K562 (cell line): ENCODE results near the gene KLK10. TPM values are rescaled to one million over a fixed set of nuclear protein-coding genes. Genes with fewer than 3 reads are reported as not detected.

Experiments used
- ATAC-seq: fragments of 200-7000 bp; cut with Tn5 transposase; 3 replicates; pipeline ENCODE4 v1.9.1; 2020; ENCODE audit warnings: moderate library complexity
- BruUV-seq: library from RNA; stranded (reverse); fragments of 400-500 nt; replicated peaks from 2 replicates; lab custom pipeline; 2021; lab: Mats Ljungman, UMichigan
- CTCF ChIA-PET: fragments of 300-600 bp; formaldehyde crosslinking; extraction: SDS; loops from one replicate; lab custom pipeline; 2021; ENCODE audit warnings: low intra/inter-chr PET ratio; lab: Yijun Ruan, JAX
- POLR2A ChIA-PET: fragments of 300-600, 350-650 bp; sonication (Branson Sonifier 250); formaldehyde crosslinking; extraction: SDS; loops from one replicate; lab custom pipeline; 2021; ENCODE audit warnings: antibody characterized with exemption, inconsistent platforms; lab: Yijun Ruan, JAX
- DNase-seq, 4 experiments: peaks; one replicate each; pipeline versions ENCODE4 v3.0.0 to v3.0.0-alpha.2; 2011 to 2018; ENCODE audit warnings: low spot score in 3 of 4, mixed read lengths in 3 of 4; ENCODE audit errors: extremely low read depth in 1 of 4
- FAIRE-seq: peaks from 2 replicates; lab custom pipeline; 2011; peaks lifted over from hg19 to GRCh38; lab: Jason Lieb, UNC
- H2AFZ ChIP-seq: 2 replicates; pipeline ENCODE4 v1.6.0; 2011; ENCODE audit warnings: low read depth, low read length, control low read depth, inconsistent platforms
- H3K27ac ChIP-seq: fragments of 200-600 bp; 3 replicates; pipeline ENCODE4 v1.8.0; 2011; ENCODE audit warnings: low read depth, mild to moderate bottlenecking, control low read depth, inconsistent platforms, low read length, moderate library complexity, mixed read lengths; ENCODE audit errors: extremely low read depth
- H3K27me3 ChIP-seq, 2 experiments: fragments of 300-600 bp in 1 of 2; 2 replicates in 1 of 2; 3 replicates in 1 of 2; pipeline versions ENCODE4 v1.6.0 to v1.8.0; 2011; ENCODE audit warnings: inconsistent platforms in 2 of 2, low read length in 2 of 2, mild to moderate bottlenecking in 1 of 2, mixed read lengths in 1 of 2, moderate library complexity in 1 of 2; ENCODE audit not compliant: control insufficient read depth in 2 of 2, insufficient read depth in 2 of 2
- H3K36me3 ChIP-seq: fragments of 300-600 bp; 3 replicates; pipeline ENCODE4 v1.8.0; 2011; ENCODE audit warnings: mild to moderate bottlenecking, low read length, inconsistent platforms; ENCODE audit not compliant: control insufficient read depth, insufficient read depth
- H3K4me1 ChIP-seq, 2 experiments: fragments of 200-600 bp in 1 of 2; replicated peaks in 1 of 2; 2 replicates in 1 of 2; 3 replicates in 1 of 2; pipeline versions ENCODE4 v1.5.1 to v1.8.0; 2011; ENCODE audit warnings: inconsistent platforms in 2 of 2, low read length in 2 of 2, mild to moderate bottlenecking in 1 of 2, mixed read lengths in 1 of 2, moderate library complexity in 1 of 2; ENCODE audit not compliant: control insufficient read depth in 2 of 2, insufficient read depth in 2 of 2
- H3K4me2 ChIP-seq: 2 replicates; pipeline ENCODE4 v1.6.1; 2011; ENCODE audit warnings: low read length, control low read depth, inconsistent platforms, mixed read lengths; ENCODE audit not compliant: insufficient read depth
- H3K4me3 ChIP-seq: fragments of 200-600 bp; sonication (generic), shearing (Covaris generic); 2 replicates; pipeline ENCODE4 v1.5.1; 2016; ENCODE audit warnings: control low read depth, inconsistent platforms
- H3K79me2 ChIP-seq: fragments of 200-600 bp; 3 replicates; pipeline ENCODE4 v1.8.0; 2011; ENCODE audit warnings: low read length, inconsistent platforms; ENCODE audit not compliant: control insufficient read depth, insufficient read depth
- H3K9ac ChIP-seq, 2 experiments: 2 replicates each; pipeline versions ENCODE4 v1.6.0 to v1.6.1; 2011; ENCODE audit warnings: low read depth in 2 of 2, low read length in 2 of 2, control low read depth in 1 of 2, inconsistent platforms in 1 of 2, mild to moderate bottlenecking in 1 of 2, mixed read lengths in 1 of 2; ENCODE audit not compliant: insufficient read depth in 1 of 2
- H3K9me1 ChIP-seq: one replicate; pipeline ENCODE4 v1.6.0; 2011; ENCODE audit warnings: inconsistent platforms, mild to moderate bottlenecking, low read length, moderate library complexity; ENCODE audit not compliant: control insufficient read depth, insufficient read depth
- H3K9me3 ChIP-seq: replicated peaks from 2 replicates; pipeline ENCODE4 v1.5.1; 2011; ENCODE audit warnings: low read depth, low read length, inconsistent platforms; ENCODE audit not compliant: control insufficient read depth, insufficient read depth
- H4K20me1 ChIP-seq: replicated peaks from 2 replicates; pipeline ENCODE4 v1.6.1; 2011; ENCODE audit warnings: low read length, inconsistent platforms, mixed read lengths; ENCODE audit not compliant: control insufficient read depth, insufficient read depth
- CC2D1A ChIP-seq: fragments of 450-650 bp; IDR thresholded peaks from 2 replicates; pipeline ENCODE4 v1.6.1; 2017; ENCODE audit warnings: mild to moderate bottlenecking
- ELF2 ChIP-seq: fragments of 250-450 bp; sonication (Bioruptor Pico); IDR thresholded peaks from 2 replicates; pipeline ENCODE4 v1.5.0; 2021; ENCODE audit warnings: mild to moderate bottlenecking
- HDAC1 ChIP-seq, 2 experiments: fragments of 450-650 bp; IDR thresholded peaks; 2 replicates each; pipeline ENCODE4 v1.6.1; 2016 to 2017; ENCODE audit warnings: inconsistent platforms in 1 of 2, mild to moderate bottlenecking in 1 of 2, moderate library complexity in 1 of 2
- HDAC2 ChIP-seq: fragments of 450-650 bp; IDR thresholded peaks from 2 replicates; pipeline ENCODE4 v1.6.1; 2016; ENCODE audit warnings: mild to moderate bottlenecking
- HINFP ChIP-seq: fragments of 450-650 bp; conservative IDR thresholded peaks from 2 replicates; pipeline ENCODE4 v1.6.1; 2016; ENCODE audit warnings: missing genetic modification characterization, low read depth, mild to moderate bottlenecking, control low read depth, missing compliant biosample characterization
- KDM4B ChIP-seq, 2 experiments: fragments of 450-650 bp in 1 of 2; sonication (generic) in 1 of 2; IDR thresholded peaks; 2 replicates each; pipeline ENCODE4 v1.6.1; 2016 to 2017; ENCODE audit warnings: borderline replicate concordance in 2 of 2, antibody characterized with exemption in 1 of 2, low read depth in 1 of 2, mild to moderate bottlenecking in 1 of 2
- MAZ ChIP-seq, 2 experiments: fragments of 450-650 bp in 1 of 2; sonication (generic) in 1 of 2; formaldehyde crosslinking; IDR thresholded peaks in 1 of 2; conservative IDR thresholded peaks in 1 of 2; 2 replicates each; pipeline versions ENCODE4 v1.4.0 to v1.5.0; 2020; ENCODE audit warnings: mild to moderate bottlenecking in 1 of 2, missing genetic modification reagents in 1 of 2
- OTX1 ChIP-seq: fragments of 450-650 bp; formaldehyde crosslinking; IDR thresholded peaks from 2 replicates; pipeline ENCODE4 v1.4.0; 2022; ENCODE audit warnings: mild to moderate bottlenecking
- PRDM10 ChIP-seq: fragments of 450-650 bp; IDR thresholded peaks from 2 replicates; pipeline ENCODE4 v1.6.1; 2018; ENCODE audit not compliant: partially characterized antibody
- RFX1 ChIP-seq: fragments of 450-650 bp; IDR thresholded peaks from 2 replicates; pipeline ENCODE4 v1.6.1; 2016; ENCODE audit warnings: mild to moderate bottlenecking, moderate library complexity
- SMARCE1 ChIP-seq: fragments of 450-650 bp; IDR thresholded peaks from 2 replicates; pipeline ENCODE4 v1.7.1; 2016; ENCODE audit warnings: mild to moderate bottlenecking
- ZBTB5 ChIP-seq: fragments of 450-650 bp; IDR thresholded peaks from 2 replicates; pipeline ENCODE4 v1.6.1; 2017; ENCODE audit warnings: antibody characterized with exemption
- WGBS: fragments of 100-300 bp; shearing (Covaris generic); methylation state at CpG from one replicate; pipeline ENCODE4 v1.1.6; 2016; ENCODE audit warnings: low coverage, mixed read lengths; ENCODE audit not compliant: insufficient coverage; ENCODE audit errors: missing lambda C conversion rate; 5-methylcytosine and 5-hydroxymethylcytosine counted together
- in situ Hi-C: fragments of 300-500 bp; cut with MboI; formaldehyde crosslinking; loops from 4 replicates; pipeline ENCODE4 v1.15.0; 2018; ENCODE audit warnings: inconsistent platforms, mixed read lengths
- intact Hi-C: fragments of 100-400 bp; cut with micrococcal nuclease; formaldehyde crosslinking; loops from 2 replicates; pipeline ENCODE4 v1.14.2; 2022
- polyA plus RNA-seq, 8 experiments: library from polyadenylated mRNA; depleted of rRNA in 4 of 8; stranded (reverse) in 5 of 8; unstranded in 3 of 8; fragments of >200 nt; fragmentation: Nextera tagmentation in 2 of 8; fragmentation: Illumina TruSeq in 1 of 8; extraction: Ambion mirVana in 2 of 8; extraction: Trizol in 1 of 8; gene quantifications; 2 replicates each; pipeline versions ENCODE4 v1.2.1 to v1.2.3, GENCODE V29; 2011 to 2014; ENCODE audit warnings: inconsistent platforms in 1 of 8, missing spikeins in 1 of 8
- total RNA-seq, 7 experiments: library from RNA; depleted of rRNA in 6 of 7; stranded (reverse); fragments of >200 nt in 6 of 7; fragmentation: Illumina TruSeq in 2 of 7; extraction: Trizol in 2 of 7; gene quantifications; 2 replicates each; pipeline versions ENCODE4 v1.2.1 to v1.2.3, GENCODE V29; 2011 to 2021; ENCODE audit warnings: low replicate concordance in 1 of 7

The KLK10 gene
- total and polyA plus RNA-seq, 9 of the 15 experiments (the other 6 are each of a cell fraction or from before 2014, with no cell fraction given) = 0.11 TPM; not detected in 8

- DNase-seq = peak in 2 of 4 experiments; percentile 17 to 38
- Histone ChIP-seq H2AFZ (peak overlapping the region; percentile 97), H3K9me3 (no peaks in the 10 kb centered on the region), H3K9ac (peak overlapping the region; percentile 53 to 87), H3K4me3 (peak overlapping the region; percentile 26), H3K36me3 (no peaks in the 10 kb centered on the region), H3K27ac (peak overlapping the region; percentile 38; the same call in 1 of the 3 replicates), H3K9me1 (no peaks in the 10 kb centered on the region), H3K79me2 (no peaks in the 10 kb centered on the region), H4K20me1 (no peaks in the 10 kb centered on the region), H3K27me3 (peaks cover 0 to 14% of the 10 kb centered on the region in 2 experiments; a peak in 2 of 5 replicates), H3K4me2 (peak overlapping the region; percentile 88), H3K4me1 (peaks cover 19 to 32% of the 10 kb centered on the region in 2 experiments; a peak in 4 of 5 replicates)
- no peak for FAIRE-seq
- ChIA-PET CTCF (no interaction called here), POLR2A (interaction anchor here (0.6 to 1.8 kb wide), 7 partner anchors 9 to 198 kb away, joined by 3 to 11 read pairs (median 3); partner anchors contain the start of gene CTU1)
- peak; percentile 11 for ATAC-seq
- BruUV-seq = no TSS peak
- 4% methylated on average over 12 of the region's 12 CpGs for WGBS
- in situ Hi-C loops (no loop called here), intact Hi-C loops (no loop called here)
- TF ChIP-seq HDAC2 (0 out of 2 replicates have a peak, but pooled peaks have one; percentile 19), RFX1 (no peak), ELF2 (0 out of 2 replicates have a peak, but pooled peaks have one; percentile 31), SMARCE1 (0 out of 2 replicates have a peak, but pooled peaks have one; percentile 17), CC2D1A (peak; percentile 92), ZBTB5 (peak; percentile 90), PRDM10 (peak; percentile 87), HDAC1 (IDR thresholded peaks at IDR 0.05) (0 out of 4 replicates have a peak, but pooled peaks of 1 of the 2 experiments have one; percentile 48), MAZ (CRISPR knock-in tag; conservative IDR thresholded peaks at IDR 0.05 in 1 of 2, IDR thresholded peaks at IDR 0.05 in 1 of 2) (0 out of 4 replicates have a peak, but pooled peaks of 1 of the 2 experiments have one; percentile 37), HINFP (peak; percentile 85), KDM4B (IDR thresholded peaks at IDR 0.05; ENCODE audit: borderline replicate concordance in 2 of 2, low read depth in 1 of 2) (no peak), OTX1 (CRISPR knock-in tag) (0 out of 2 replicates have a peak, but pooled peaks have one; percentile 30)
These were observed 17.4 kb downstream of the KLK10 start for GRCh38 chr19:51002089-51002532.
